NCI-H2196 (cell line): ENCODE measurements around the gene NCAPG2.

ENCODE experiments used
- DNase-seq: peaks from one replicate; lab custom pipeline; 2025; ENCODE audit not compliant: unreplicated experiment; lab: John Stamatoyannopoulos, UW

NCAPG2 gene

GRCh38 chr7:158735935-158736334 lies 31.3 kb upstream of the NCAPG2 start:
- DNase-seq, result no peak

- DNase-seq, result no peak
Observed at GRCh38 chr7:158734861-158735260, 30.3 kb upstream of the NCAPG2 start.

GRCh38 chr7:158733775-158734494 lies 29.3 kb upstream of the NCAPG2 start:
- DNase-seq, result no peak

- DNase-seq, result no peak
Observed at GRCh38 chr7:158733220-158733519, 28.6 kb upstream of the NCAPG2 start.

- DNase-seq, result no peak
Observed at GRCh38 chr7:158732494-158733219, 28.1 kb upstream of the NCAPG2 start.

- DNase-seq, result no peak
Observed at GRCh38 chr7:158731761-158732160, 27.2 kb upstream of the NCAPG2 start.

GRCh38 chr7:158730383-158731346 lies 26.1 kb upstream of the NCAPG2 start:
- no peak for DNase-seq

GRCh38 chr7:158729646-158730382 lies 25.2 kb upstream of the NCAPG2 start:
- DNase-seq, result no peak

- DNase-seq, result no peak
Observed at GRCh38 chr7:158728911-158729645, 24.5 kb upstream of the NCAPG2 start.

- DNase-seq, result no peak
Observed at GRCh38 chr7:158727690-158728089, 23.1 kb upstream of the NCAPG2 start.

GRCh38 chr7:158726277-158726807 lies 21.7 kb upstream of the NCAPG2 start:
- no peak for DNase-seq

GRCh38 chr7:158725506-158725800 lies 20.8 kb upstream of the NCAPG2 start:
- no peak for DNase-seq

GRCh38 chr7:158724658-158725505 lies 20.3 kb upstream of the NCAPG2 start:
- no peak for DNase-seq

GRCh38 chr7:158723714-158724385 lies 19.2 kb upstream of the NCAPG2 start:
- no peak for DNase-seq

GRCh38 chr7:158723266-158723665 lies 18.7 kb upstream of the NCAPG2 start:
- no peak for DNase-seq

- no peak for DNase-seq
Observed at GRCh38 chr7:158722574-158723237, 18.1 kb upstream of the NCAPG2 start.

GRCh38 chr7:158720112-158720511 lies 15.5 kb upstream of the NCAPG2 start:
- no peak for DNase-seq

- no peak for DNase-seq
Observed at GRCh38 chr7:158716802-158717201, 12.2 kb upstream of the NCAPG2 start.
